Thyroid gland (tissue), 4 donors: ENCODE data around the gene CEP72. TPM values are rescaled to one million over a fixed set of nuclear protein-coding genes. Genes with fewer than 3 reads are reported as not detected.

ENCODE experiments used
- DNase-seq, 2 donors: peaks; one replicate each; pipeline ENCODE4 v3.0.0-alpha.2; 2019
- H3K27ac ChIP-seq, 3 donors: fragments of 200-600 bp; sonication (generic); 1 replicate in 2 of 3; 2 replicates in 1 of 3; pipeline ENCODE4 v1.5.1; 2016 to 2019; ENCODE audit warnings: mild to moderate bottlenecking in 1 of 3, moderate library complexity in 1 of 3
- H3K27me3 ChIP-seq: fragments of 200-600 bp; sonication (generic); one replicate; pipeline ENCODE4 v1.5.1; 2019
- H3K36me3 ChIP-seq, 2 donors: fragments of 200-600 bp; sonication (generic); one replicate each; pipeline ENCODE4 v1.5.1; 2016 to 2019
- H3K4me1 ChIP-seq, 2 donors: fragments of 200-600 bp; sonication (generic); one replicate each; pipeline ENCODE4 v1.5.1; 2017 to 2019
- H3K4me3 ChIP-seq, 3 donors: fragments of 200-600 bp; sonication (generic); replicated peaks in 1 of 3; 1 replicate in 2 of 3; 2 replicates in 1 of 3; pipeline ENCODE4 v1.5.1; 2016; ENCODE audit warnings: mild to moderate bottlenecking in 1 of 3
- H3K9me3 ChIP-seq: fragments of 200-600 bp; sonication (generic); one replicate; pipeline ENCODE4 v1.5.1; 2017
- CTCF ChIP-seq, 6 experiments: fragments of 200-600 bp in 3 of 6; fragments of 450-650 bp in 3 of 6; sonication (generic) in 3 of 6; IDR thresholded peaks; one replicate each; pipeline ENCODE4 v1.5.1; 2016 to 2019; ENCODE audit warnings: antibody characterized with exemption in 6 of 6, mild to moderate bottlenecking in 2 of 6, inconsistent platforms in 1 of 6, moderate library complexity in 1 of 6
- POLR2A ChIP-seq, 2 donors: fragments of 450-650 bp; IDR thresholded peaks; one replicate each; pipeline ENCODE4 v1.6.1; 2017; ENCODE audit warnings: antibody characterized with exemption in 2 of 2, mild to moderate bottlenecking in 2 of 2, moderate library complexity in 1 of 2
- WGBS, 2 donors: methylation state at CpG; one replicate each; pipeline ENCODE4 v1.1.5; 2017; 5-methylcytosine and 5-hydroxymethylcytosine counted together
- intact Hi-C: fragments of 100-400 bp; cut with DNase I; formaldehyde crosslinking; loops from one replicate; pipeline ENCODE4 v1.15.1; 2023
- total RNA-seq, 4 donors: library from RNA; depleted of rRNA; stranded (reverse); fragments of >200 nt; gene quantifications; one replicate each; pipeline ENCODE4 v1.2.3, GENCODE V29; 2016

Gene CEP72
- total RNA-seq, 4 donors from 2014 or later: 3.4 to 7.6 (median 4.6) TPM

GRCh38 chr5:616484-617039 lies 4.4 kb downstream of the CEP72 start:
- no peak overlapping the region for H3K4me3 ChIP-seq
- no peaks in the 10 kb centered on the region for H3K9me3 ChIP-seq
- intact Hi-C loops: no loop called here
- TF ChIP-seq CTCF (IDR thresholded peaks at IDR 0.05) (no peak), POLR2A (IDR thresholded peaks at IDR 0.05) (no peak)
- peaks cover 16 to 17% of the 10 kb centered on the region in 2 donors for H3K36me3 ChIP-seq
- 72 to 76% methylated on average over 9 to 11 of the region's 13 CpGs for WGBS, 2 donors
- no peaks in the 10 kb centered on the region for H3K27me3 ChIP-seq
- no peak overlapping the region for H3K27ac ChIP-seq
- H3K4me1 ChIP-seq: peaks cover 0 to 8% of the 10 kb centered on the region in 2 donors
- DNase-seq: no peak

GRCh38 chr5:617896-618295 lies 5.8 kb downstream of the CEP72 start:
- no peaks in the 10 kb centered on the region for H3K9me3 ChIP-seq
- peaks cover 16 to 17% of the 10 kb centered on the region in 2 donors for H3K36me3 ChIP-seq
- TF ChIP-seq POLR2A (IDR thresholded peaks at IDR 0.05) (no peak), CTCF (IDR thresholded peaks at IDR 0.05) (no peak)
- peaks cover 0 to 5% of the 10 kb centered on the region in 2 donors for H3K4me1 ChIP-seq
- no peak overlapping the region for H3K27ac ChIP-seq
- DNase-seq: no peak
- H3K4me3 ChIP-seq: no peak overlapping the region
- intact Hi-C loops: no loop called here
- no peaks in the 10 kb centered on the region for H3K27me3 ChIP-seq
- whole genome bisulfite sequencing, 2 donors: 95 to 97% methylated on average over 12 of the region's 12 CpGs

- 96 to 97% methylated on average over 5 of the region's 5 CpGs for WGBS, 2 donors
- Histone ChIP-seq H3K9me3 (no peaks in the 10 kb centered on the region), H3K4me3 (no peak overlapping the region), H3K27me3 (no peaks in the 10 kb centered on the region), H3K27ac (no peak overlapping the region), H3K36me3 (peaks cover 16 to 17% of the 10 kb centered on the region in 2 donors), H3K4me1 (no peaks in the 10 kb centered on the region)
- DNase-seq: no peak
- intact Hi-C loops: no loop called here
- TF ChIP-seq CTCF (IDR thresholded peaks at IDR 0.05): no peak
- no peak for TF ChIP-seq POLR2A (IDR thresholded peaks at IDR 0.05)
Observed at GRCh38 chr5:618450-618849, 6.3 kb downstream of the CEP72 start.

GRCh38 chr5:619444-619843 lies 7.3 kb downstream of the CEP72 start:
- H3K27me3 ChIP-seq: no peaks in the 10 kb centered on the region
- H3K27ac ChIP-seq: no peak overlapping the region
- no peak overlapping the region for H3K4me3 ChIP-seq
- TF ChIP-seq POLR2A (IDR thresholded peaks at IDR 0.05): no peak
- no peak for TF ChIP-seq CTCF (IDR thresholded peaks at IDR 0.05)
- no peaks in the 10 kb centered on the region for H3K4me1 ChIP-seq
- 93 to 97% methylated on average over 6 to 8 of the region's 16 CpGs for WGBS, 2 donors
- no peaks in the 10 kb centered on the region for H3K9me3 ChIP-seq
- no peak for DNase-seq
- peaks cover 16 to 17% of the 10 kb centered on the region in 2 donors for H3K36me3 ChIP-seq
- intact Hi-C loops: no loop called here

- Histone ChIP-seq H3K27ac (no peak overlapping the region), H3K27me3 (no peaks in the 10 kb centered on the region), H3K4me1 (no peaks in the 10 kb centered on the region), H3K36me3 (peaks cover 16 to 17% of the 10 kb centered on the region in 2 donors), H3K4me3 (no peak overlapping the region), H3K9me3 (no peaks in the 10 kb centered on the region)
- WGBS, 2 donors: 96% methylated on average over 14 of the region's 20 CpGs
- intact Hi-C loops: no loop called here
- no peak for DNase-seq
- TF ChIP-seq POLR2A (IDR thresholded peaks at IDR 0.05): no peak
- no peak for TF ChIP-seq CTCF (IDR thresholded peaks at IDR 0.05)
Observed at GRCh38 chr5:620152-620551, 8.0 kb downstream of the CEP72 start.
